IMR-90 (cell line): ENCODE results near the gene TMEM50A. TPM values are rescaled to one million over a fixed set of nuclear protein-coding genes. Genes with fewer than 3 reads are reported as not detected.
"Not testable (repeated sequence)": the region's sequence is repeated elsewhere in the genome, so short reads cannot be mapped to it uniquely, and the experiment has no call there.

Experiments used
- ATAC-seq: fragments of 200-7000 bp; cut with Tn5 transposase; 2 replicates; pipeline ENCODE4 v1.9.1; 2020; ENCODE audit warnings: low read depth, mild to moderate bottlenecking, moderate library complexity
- BruUV-seq: library from RNA; stranded (reverse); fragments of 400-500 nt; replicated peaks from 2 replicates; lab custom pipeline; 2021; lab: Mats Ljungman, UMichigan
- CTCF ChIA-PET: fragments of 300-600 bp; formaldehyde crosslinking; extraction: SDS; loops from one replicate; lab custom pipeline; 2021; ENCODE audit warnings: antibody characterized with exemption; lab: Yijun Ruan, JAX
- POLR2A ChIA-PET: fragments of 300-600 bp; sonication (Branson Sonifier 250); formaldehyde crosslinking; loops from one replicate; lab custom pipeline; 2022; ENCODE audit warnings: antibody characterized with exemption; ENCODE audit not compliant: unreplicated experiment; lab: Charles Lee
- DNase-seq: peaks from one replicate; pipeline ENCODE4 v3.0.0; 2013
- H2AFZ ChIP-seq: replicated peaks from 2 replicates; pipeline ENCODE3; 2013; ENCODE audit warnings: low read length, mild to moderate bottlenecking; ENCODE audit not compliant: poor library complexity
- H2AK5ac ChIP-seq: 2 replicates; pipeline ENCODE4 v1.6.1; 2013; ENCODE audit warnings: low read depth, low read length, inconsistent platforms
- H2AK9ac ChIP-seq: replicated peaks from 2 replicates; pipeline ENCODE3; 2013; ENCODE audit warnings: mild to moderate bottlenecking, low read depth, low read length, moderate library complexity; ENCODE audit not compliant: poor library complexity
- H2BK120ac ChIP-seq: 2 replicates; pipeline ENCODE4 v1.6.1; 2013; ENCODE audit warnings: low read depth, low read length, inconsistent platforms
- H2BK15ac ChIP-seq: 3 replicates; pipeline ENCODE4 v1.6.1; 2013; ENCODE audit warnings: low read depth, low read length, inconsistent platforms
- H2BK20ac ChIP-seq: 2 replicates; pipeline ENCODE4 v1.6.1; 2013; ENCODE audit warnings: low read depth, mild to moderate bottlenecking, inconsistent platforms, low read length, moderate library complexity
- H2BK5ac ChIP-seq: 2 replicates; pipeline ENCODE4 v1.6.1; 2013; ENCODE audit warnings: mild to moderate bottlenecking, low read depth, low read length, inconsistent platforms; ENCODE audit not compliant: poor library complexity, severe bottlenecking
- H3K14ac ChIP-seq: replicated peaks from 2 replicates; pipeline ENCODE4 v1.6.1; 2013; ENCODE audit warnings: low read depth, low read length, inconsistent platforms
- H3K18ac ChIP-seq: 2 replicates; pipeline ENCODE4 v1.6.1; 2013; ENCODE audit warnings: low read depth, low read length, control low read depth
- H3K23ac ChIP-seq: 2 replicates; pipeline ENCODE4 v1.6.1; 2013; ENCODE audit warnings: low read depth, low read length, inconsistent platforms
- H3K27ac ChIP-seq: 2 replicates; pipeline ENCODE4 v1.5.1; 2013; ENCODE audit warnings: mild to moderate bottlenecking, control low read depth, low read length; ENCODE audit not compliant: insufficient read depth
- H3K27me3 ChIP-seq: 2 replicates; pipeline ENCODE4 v1.6.1; 2013; ENCODE audit warnings: low read length; ENCODE audit not compliant: control insufficient read depth, insufficient read depth
- H3K36me3 ChIP-seq: 2 replicates; pipeline ENCODE4 v1.6.1; 2013; ENCODE audit warnings: low read length, mixed read lengths; ENCODE audit not compliant: control insufficient read depth, insufficient read depth
- H3K4ac ChIP-seq: 2 replicates; pipeline ENCODE4 v1.6.1; 2013; ENCODE audit warnings: low read depth, low read length, inconsistent platforms
- H3K4me1 ChIP-seq: 2 replicates; pipeline ENCODE4 v1.6.1; 2013; ENCODE audit warnings: low read length, mixed read lengths; ENCODE audit not compliant: control insufficient read depth, insufficient read depth
- H3K4me2 ChIP-seq: 2 replicates; pipeline ENCODE4 v1.6.1; 2013; ENCODE audit warnings: low read depth, mild to moderate bottlenecking, control low read depth, low read length, moderate library complexity
- H3K4me3 ChIP-seq: 2 replicates; pipeline ENCODE4 v1.5.1; 2013; ENCODE audit warnings: low read depth, mild to moderate bottlenecking, control low read depth, low read length, moderate library complexity; ENCODE audit not compliant: insufficient read depth
- H3K56ac ChIP-seq: 2 replicates; pipeline ENCODE4 v1.6.1; 2013; ENCODE audit warnings: low read length, inconsistent platforms; ENCODE audit not compliant: insufficient read depth; ENCODE audit errors: extremely low read depth
- H3K79me1 ChIP-seq, 2 experiments: 2 replicates each; pipeline ENCODE4 v1.6.1; 2013; ENCODE audit warnings: low read length in 2 of 2, inconsistent platforms in 1 of 2, low read depth in 1 of 2
- H3K9ac ChIP-seq: 2 replicates; pipeline ENCODE4 v1.6.1; 2013; ENCODE audit warnings: low read depth, low read length, control low read depth
- H3K9me1 ChIP-seq: 2 replicates; pipeline ENCODE4 v1.6.1; 2013; ENCODE audit warnings: low read length, inconsistent platforms; ENCODE audit not compliant: insufficient read depth
- H3K9me3 ChIP-seq: 2 replicates; pipeline ENCODE4 v1.6.1; 2013; ENCODE audit warnings: low read length; ENCODE audit not compliant: control insufficient read depth, insufficient read depth
- H4K20me1 ChIP-seq: 2 replicates; pipeline ENCODE4 v1.6.1; 2013; ENCODE audit warnings: low read length, inconsistent platforms; ENCODE audit not compliant: insufficient read depth
- H4K5ac ChIP-seq: 2 replicates; pipeline ENCODE4 v1.6.1; 2013; ENCODE audit warnings: mild to moderate bottlenecking, low read depth, low read length, control low read depth
- H4K8ac ChIP-seq, 2 experiments: 2 replicates each; pipeline ENCODE4 v1.6.1; 2013; ENCODE audit warnings: low read depth in 2 of 2, low read length in 2 of 2, control low read depth in 1 of 2, inconsistent platforms in 1 of 2
- H4K91ac ChIP-seq: 2 replicates; pipeline ENCODE4 v1.6.1; 2013; ENCODE audit warnings: low read depth, low read length, inconsistent platforms; ENCODE audit not compliant: insufficient read depth
- WGBS, 2 experiments: methylation state at CpG; one replicate each; pipeline versions ENCODE4 v1.1.5 to v1.1.7; 2013; ENCODE audit warnings: missing lambda C conversion rate in 2 of 2; ENCODE audit not compliant: insufficient read length in 1 of 2; ENCODE audit errors: extremely low coverage in 2 of 2; 5-methylcytosine and 5-hydroxymethylcytosine counted together
- dilution Hi-C: fragments of 300-500 bp; cut with HindIII; formaldehyde crosslinking; loops from one replicate; pipeline ENCODE4 v1.14.3; 2018; ENCODE audit warnings: low sequenced_read_pairs; ENCODE audit not compliant: unreplicated experiment
- in situ Hi-C: fragments of 300-500 bp; cut with MboI; formaldehyde crosslinking; loops from 3 replicates; pipeline ENCODE4 v1.14.3; 2019; ENCODE audit warnings: low sequenced_read_pairs, inconsistent platforms, mixed read lengths
- intact Hi-C: fragments of 100-400 bp; cut with micrococcal nuclease; formaldehyde crosslinking; loops from 2 replicates; pipeline ENCODE4 v1.10.0; 2022
- polyA plus RNA-seq, 3 experiments: library from polyadenylated mRNA; depleted of rRNA; stranded (reverse); fragments of >200 nt; gene quantifications; 2 replicates each; pipeline ENCODE4 v1.2.3, GENCODE V29; 2012; ENCODE audit warnings: low replicate concordance in 1 of 3
- total RNA-seq: library from RNA; depleted of rRNA; stranded (reverse); fragments of >200 nt; gene quantifications from 2 replicates; pipeline ENCODE4 v1.2.3, GENCODE V29; 2012

TMEM50A gene
- total and polyA plus RNA-seq, 2 of the 4 experiments (the other 2 are of a cell fraction), result 48.4 to 63.9 TPM

DNA sequence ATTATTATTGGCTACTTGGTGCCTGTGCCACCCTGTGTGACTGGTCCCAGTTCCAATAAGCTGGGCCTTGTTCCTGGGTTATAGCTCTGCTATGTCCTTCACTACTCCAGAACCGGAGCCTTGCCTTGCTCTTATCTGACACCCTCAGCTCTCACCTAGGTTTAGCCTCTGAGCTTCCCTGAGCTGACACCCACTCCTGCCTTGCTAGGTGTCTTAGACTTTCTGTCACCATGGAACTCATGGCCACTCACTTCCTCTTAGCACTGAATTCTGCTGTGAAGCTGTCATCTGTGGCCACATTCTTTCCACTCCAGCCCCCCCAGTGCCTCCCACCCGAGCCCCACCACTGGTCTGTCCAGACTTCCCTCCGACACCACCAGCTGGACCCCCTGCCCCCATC, 51.6 kb downstream of the TMEM50A start:
- POLR2A ChIA-PET, result not testable (repeated sequence)

More for the DNA sequence above, 51.6 kb downstream of the TMEM50A start:
- H4K8ac ChIP-seq, H2BK5ac ChIP-seq, H3K4ac ChIP-seq, H3K4me1 ChIP-seq, dilution Hi-C loops, H3K9me1 ChIP-seq, H4K91ac ChIP-seq, H3K36me3 ChIP-seq, H3K56ac ChIP-seq, H3K4me2 ChIP-seq, H2AFZ ChIP-seq, H3K9ac ChIP-seq, in situ Hi-C loops, CTCF ChIA-PET, ATAC-seq, H3K23ac ChIP-seq, DNase-seq, H2BK120ac ChIP-seq, H3K27ac ChIP-seq, H2BK20ac ChIP-seq, intact Hi-C loops, H3K18ac ChIP-seq, H4K20me1 ChIP-seq, H2AK9ac ChIP-seq, H3K79me1 ChIP-seq, H3K14ac ChIP-seq, H4K5ac ChIP-seq, H3K27me3 ChIP-seq, BruUV-seq, H2BK15ac ChIP-seq, H3K9me3 ChIP-seq, H3K4me3 ChIP-seq, H2AK5ac ChIP-seq: not testable (repeated sequence)
- 40% methylated on average over 3 of the region's 3 CpGs; no CpG with 5 or more reads in 1 of the 2 experiments for WGBS, 2 experiments
